AG09319 (cell line): ENCODE results near the gene SLC28A1.

Experiments
- DNase-seq: peaks from one replicate; pipeline ENCODE4 v3.0.0-alpha.2; 2010; ENCODE audit warnings: low read depth; ENCODE audit errors: extremely low read depth
- TF ChIP-seq, protein P1 (sequence below): IDR thresholded peaks from 2 replicates; pipeline ENCODE4 v1.5.1; 2011; ENCODE audit warnings: low read depth, mild to moderate bottlenecking, inconsistent platforms, low read length, moderate library complexity

SLC28A1 gene

GRCh38 chr15:84973492-84974460 is 89.3 kb downstream of the SLC28A1 start:
- DNase-seq = no peak
- TF ChIP-seq, protein P1, sequence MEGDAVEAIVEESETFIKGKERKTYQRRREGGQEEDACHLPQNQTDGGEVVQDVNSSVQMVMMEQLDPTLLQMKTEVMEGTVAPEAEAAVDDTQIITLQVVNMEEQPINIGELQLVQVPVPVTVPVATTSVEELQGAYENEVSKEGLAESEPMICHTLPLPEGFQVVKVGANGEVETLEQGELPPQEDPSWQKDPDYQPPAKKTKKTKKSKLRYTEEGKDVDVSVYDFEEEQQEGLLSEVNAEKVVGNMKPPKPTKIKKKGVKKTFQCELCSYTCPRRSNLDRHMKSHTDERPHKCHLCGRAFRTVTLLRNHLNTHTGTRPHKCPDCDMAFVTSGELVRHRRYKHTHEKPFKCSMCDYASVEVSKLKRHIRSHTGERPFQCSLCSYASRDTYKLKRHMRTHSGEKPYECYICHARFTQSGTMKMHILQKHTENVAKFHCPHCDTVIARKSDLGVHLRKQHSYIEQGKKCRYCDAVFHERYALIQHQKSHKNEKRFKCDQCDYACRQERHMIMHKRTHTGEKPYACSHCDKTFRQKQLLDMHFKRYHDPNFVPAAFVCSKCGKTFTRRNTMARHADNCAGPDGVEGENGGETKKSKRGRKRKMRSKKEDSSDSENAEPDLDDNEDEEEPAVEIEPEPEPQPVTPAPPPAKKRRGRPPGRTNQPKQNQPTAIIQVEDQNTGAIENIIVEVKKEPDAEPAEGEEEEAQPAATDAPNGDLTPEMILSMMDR = no peak

DNA sequence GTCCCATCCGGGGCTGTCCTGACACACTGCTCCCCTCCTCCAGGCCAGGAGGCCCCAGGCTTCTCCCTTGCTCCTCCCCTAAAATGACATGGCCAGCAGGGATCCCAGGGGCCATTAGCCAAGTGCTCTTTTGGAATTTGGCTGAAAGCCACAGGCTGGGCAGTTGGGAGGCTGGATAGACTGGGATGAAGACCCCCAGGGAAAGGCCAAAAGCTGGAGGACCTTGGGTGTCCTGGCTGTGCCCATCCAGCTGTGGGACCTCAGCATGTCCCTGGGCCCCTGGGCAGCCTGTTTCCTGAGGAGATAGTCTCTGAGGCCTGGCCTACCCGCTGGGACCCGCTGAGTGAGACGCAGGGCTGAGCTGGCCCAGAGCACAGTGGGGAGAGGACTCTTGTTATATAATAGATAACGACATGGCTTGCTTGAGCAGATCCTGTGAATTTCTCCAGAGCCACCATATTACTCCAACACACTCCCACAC is 91.4 kb downstream of the SLC28A1 start:
- DNase-seq = no peak
- TF ChIP-seq, protein P1 = no peak

GRCh38 chr15:84976746-84977345 is 92.4 kb downstream of the SLC28A1 start:
- TF ChIP-seq, protein P1 = no peak
- no peak for DNase-seq

- no peak for DNase-seq
- TF ChIP-seq, protein P1 = no peak
Measured at GRCh38 chr15:84979651-84980050, 95.2 kb downstream of the SLC28A1 start.

- TF ChIP-seq, protein P1 = no peak
- DNase-seq = no peak
Measured at GRCh38 chr15:84980196-84981053, 96.0 kb downstream of the SLC28A1 start.

DNA sequence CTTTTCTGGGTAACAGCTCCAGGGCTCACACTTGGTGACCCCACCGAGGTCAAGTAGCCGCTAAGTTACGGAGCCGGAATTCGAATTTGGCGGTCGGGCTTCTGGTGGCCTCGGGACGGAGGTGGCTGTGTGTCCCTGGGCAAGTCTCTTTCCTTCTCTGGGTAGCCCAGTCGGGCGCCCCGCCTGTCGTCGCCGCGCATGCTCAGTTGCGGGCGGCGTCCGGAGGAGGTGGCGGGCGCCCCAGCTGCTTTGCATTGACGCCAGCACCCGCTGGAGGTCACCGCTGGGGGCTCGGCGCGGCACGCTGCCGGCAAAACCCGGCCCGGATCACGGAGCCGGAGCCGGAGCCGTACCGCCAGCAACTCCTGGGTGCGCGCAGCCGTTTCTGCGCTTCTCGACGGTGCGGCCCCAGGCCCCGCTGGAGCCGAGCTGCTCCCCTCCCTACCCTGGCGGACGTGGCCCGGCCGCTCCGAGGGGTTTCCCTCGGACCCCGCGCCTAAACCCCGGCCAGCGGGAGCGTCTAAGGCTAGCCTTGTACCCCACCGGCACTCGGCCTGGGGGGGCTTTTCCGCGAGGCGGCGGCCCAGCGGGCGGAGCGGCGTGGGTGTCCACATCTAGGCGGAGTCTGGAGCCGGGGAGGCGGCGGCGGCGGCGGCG is 96.7 kb downstream of the SLC28A1 start:
- TF ChIP-seq, protein P1 = no peak

More for the DNA sequence above, 96.7 kb downstream of the SLC28A1 start:
- DNase-seq = peak; percentile 93
